RPMI8226 (cell line): ENCODE data around the gene PHLDB2.
A peak's percentile ranks its signal among the peaks of the same experiment; 100 is the strongest.

Experiments
- DNase-seq: peaks from one replicate; pipeline ENCODE4 v3.0.0-alpha.2; 2015

PHLDB2 gene

DNA sequence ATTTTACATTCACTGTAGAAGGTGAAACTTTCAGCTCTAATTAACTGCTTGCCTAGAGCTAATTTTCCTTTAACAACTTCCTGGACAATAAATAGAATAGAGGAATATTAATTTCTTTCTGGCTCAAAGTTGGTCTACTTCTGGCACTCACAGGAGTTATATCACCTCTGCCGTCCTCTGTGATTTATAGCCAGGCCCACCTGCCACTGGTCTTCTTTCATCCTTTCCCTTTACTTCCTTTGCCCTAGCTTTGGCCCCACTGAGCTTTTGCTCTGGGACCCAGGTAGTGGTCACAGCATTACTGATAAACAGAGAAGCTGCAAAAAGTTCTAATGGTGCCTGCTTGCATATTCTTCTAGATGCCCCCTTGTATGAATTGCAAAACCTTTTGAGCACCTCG, 70.4 kb downstream of the PHLDB2 start:
- DNase-seq, result no peak

DNA sequence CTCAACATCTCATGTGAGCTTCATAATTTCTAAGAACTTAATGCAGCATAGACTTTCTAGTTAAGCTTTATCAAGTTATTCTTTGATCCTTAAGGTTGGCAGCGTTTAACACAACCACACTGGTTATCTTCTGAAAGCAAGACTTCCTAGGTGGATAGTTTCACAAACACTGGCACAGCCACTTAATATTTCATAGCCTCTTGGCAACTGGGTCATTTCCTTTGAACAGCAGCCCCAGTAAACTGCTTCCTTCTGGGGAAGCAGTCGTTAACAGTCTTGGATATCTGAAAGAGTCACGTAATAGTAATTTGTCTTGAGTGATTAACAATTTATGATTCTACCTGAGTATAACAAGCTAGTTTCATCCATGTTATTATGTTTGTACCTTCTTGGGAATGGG, 73.9 kb downstream of the PHLDB2 start:
- DNase-seq, result no peak

DNA sequence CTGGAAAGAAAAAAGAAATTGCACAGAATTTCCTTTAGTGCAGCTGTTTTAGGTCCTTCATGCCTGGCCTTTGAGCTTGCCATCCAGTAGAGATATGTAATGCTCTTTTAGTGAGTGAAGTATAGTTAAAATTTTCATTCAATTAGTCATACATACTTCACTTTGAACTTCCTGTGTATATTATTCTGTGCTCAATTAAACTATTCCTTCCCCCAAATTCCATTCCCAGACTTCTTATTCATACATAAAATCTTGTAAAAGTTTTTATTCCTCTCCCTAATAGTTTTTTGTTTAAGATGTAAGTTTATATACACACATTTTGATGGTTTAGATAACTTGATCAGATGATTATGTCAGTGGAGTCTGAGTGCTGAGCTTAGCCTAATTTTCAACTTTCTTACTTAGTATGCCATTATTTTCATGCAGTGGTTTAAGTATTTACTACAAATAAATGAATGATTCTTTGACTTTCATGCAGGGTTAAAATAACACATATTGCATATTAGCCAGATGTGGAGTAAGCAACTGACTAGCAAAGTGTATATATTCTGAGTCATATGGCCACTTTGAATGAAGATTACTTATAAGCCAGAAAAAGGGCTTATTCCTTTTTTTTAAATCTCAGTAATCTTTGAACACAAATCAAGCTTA, 77.3 kb downstream of the PHLDB2 start:
- no peak for DNase-seq

DNA sequence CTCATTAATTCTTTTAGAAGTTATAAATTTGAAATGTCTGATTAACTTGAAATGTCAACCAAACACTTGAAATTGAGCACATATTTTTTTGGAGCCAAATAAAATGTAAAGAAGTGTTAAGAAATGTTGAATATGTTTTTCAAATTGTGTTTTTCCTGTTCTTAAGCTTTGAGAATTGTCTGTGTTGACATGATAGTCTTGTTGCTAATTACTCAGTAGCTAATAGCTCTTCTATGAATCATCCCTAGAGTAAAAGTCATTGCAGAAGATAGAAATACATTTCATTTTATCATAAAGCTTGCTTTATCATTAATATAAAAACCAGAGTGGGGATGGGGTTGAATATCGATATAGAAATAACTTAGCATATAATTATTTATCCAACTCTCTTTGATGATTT, 77.9 kb downstream of the PHLDB2 start:
- DNase-seq, result no peak

DNA sequence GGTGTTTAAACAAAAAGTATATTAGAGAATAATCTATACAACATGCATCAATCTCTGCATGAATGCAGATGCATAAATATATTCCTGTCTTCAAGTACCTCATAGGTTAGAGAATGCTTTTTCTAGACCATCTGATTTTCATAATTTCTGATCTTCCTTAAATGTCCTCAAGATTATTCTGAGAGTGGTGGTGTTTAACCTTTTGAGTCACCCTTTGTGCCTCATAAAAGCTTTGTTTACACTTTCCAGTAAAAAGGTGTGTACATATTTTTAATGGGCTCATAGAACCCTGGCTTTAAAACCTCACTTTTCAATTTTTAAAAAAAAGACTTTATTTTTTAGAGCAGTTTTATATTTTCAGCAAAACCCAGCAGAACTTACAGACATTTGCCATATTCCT, 78.8 kb downstream of the PHLDB2 start:
- no peak for DNase-seq

DNA sequence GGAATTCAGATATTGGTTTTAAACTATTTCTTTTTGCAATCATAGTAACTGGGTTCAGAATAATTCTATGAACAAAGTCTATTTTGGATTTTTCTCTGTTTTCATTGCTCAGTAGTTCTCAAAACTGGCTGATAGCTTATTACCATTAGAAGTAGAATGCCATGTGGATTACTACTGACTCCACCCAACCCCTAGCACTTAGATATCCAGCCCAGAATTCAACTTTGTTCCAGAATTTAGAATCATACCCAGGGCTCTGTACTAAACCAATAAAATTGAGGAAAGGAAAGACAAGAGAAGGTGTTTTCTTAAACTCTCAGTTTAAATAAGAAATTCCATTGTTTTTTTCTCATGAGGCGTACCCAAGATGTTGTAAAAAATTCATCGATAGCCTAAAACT, 80.8 kb downstream of the PHLDB2 start:
- DNase-seq, result no peak

DNA sequence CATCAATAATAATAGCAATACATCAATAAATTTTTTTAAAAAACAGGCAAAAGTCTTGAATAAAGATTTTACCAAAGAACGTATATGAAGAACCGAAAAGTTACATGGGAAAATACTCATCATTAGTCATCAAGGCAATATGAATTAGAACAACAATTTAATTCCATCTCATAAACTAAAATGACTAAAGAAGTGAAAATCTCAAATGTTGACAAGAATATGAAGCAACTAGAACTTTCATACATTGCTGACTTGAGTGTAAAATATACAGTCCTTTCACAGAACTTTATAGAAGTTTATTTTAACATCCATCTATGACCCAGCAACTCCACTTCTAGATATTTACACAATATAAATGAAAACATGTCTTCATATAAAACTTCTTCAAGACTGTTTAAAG, 84.5 kb downstream of the PHLDB2 start:
- no peak for DNase-seq

DNA sequence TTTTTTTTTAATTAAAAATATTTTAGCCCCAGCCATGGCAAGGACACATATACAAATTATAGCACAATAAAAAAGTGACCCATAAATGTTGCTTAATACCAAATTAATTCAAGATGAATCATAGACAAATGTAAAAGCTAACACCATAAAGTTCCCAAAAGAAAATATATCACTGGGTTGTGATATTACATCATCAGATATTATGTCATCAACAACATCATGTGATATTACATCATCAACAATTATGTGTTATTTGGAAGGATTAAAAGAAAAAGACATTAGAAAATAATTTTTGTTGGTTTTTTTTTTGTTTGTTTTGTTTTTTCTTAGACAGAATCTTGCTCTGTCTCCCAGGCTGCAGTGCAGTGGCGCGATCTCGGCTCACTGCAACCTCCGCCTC, 85.3 kb downstream of the PHLDB2 start:
- no peak for DNase-seq

DNA sequence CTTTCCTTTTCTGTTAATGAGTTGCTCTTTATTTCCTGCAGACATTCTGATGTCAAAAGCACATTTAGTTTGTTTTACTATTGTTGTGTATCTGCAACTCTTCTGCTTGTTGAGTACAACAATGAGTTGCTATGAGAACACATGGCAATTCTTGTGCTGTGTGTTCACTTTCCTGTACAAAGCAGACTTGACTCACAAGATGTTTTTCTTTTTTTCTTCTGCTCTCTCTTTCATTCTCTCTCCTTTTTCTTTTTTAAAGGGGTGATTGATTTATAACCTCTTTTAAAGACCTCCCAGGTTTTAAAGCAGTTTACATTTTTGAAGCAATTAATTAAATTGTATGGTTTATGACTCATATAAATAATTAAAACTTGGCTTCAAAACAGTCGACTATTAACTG, 88.2 kb downstream of the PHLDB2 start:
- DNase-seq, result no peak

DNA sequence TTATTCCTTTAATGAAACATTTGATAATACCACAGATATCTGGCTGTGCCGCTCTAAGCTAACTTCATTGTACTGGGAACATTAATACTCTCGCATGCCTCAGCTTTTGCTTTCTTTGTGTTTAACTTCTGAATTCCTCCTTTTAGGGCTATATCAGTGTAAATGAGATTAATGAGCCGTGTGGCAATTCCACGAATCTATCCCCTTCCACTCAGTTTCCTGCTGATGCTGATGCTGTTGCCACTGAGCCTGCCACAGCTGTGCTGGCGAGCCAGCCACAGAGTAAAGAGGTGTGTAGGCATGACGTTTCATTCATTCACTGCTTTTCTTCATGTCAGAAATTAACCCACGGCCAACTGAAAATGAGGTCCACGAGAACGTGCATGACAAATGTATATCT, 89.7 kb downstream of the PHLDB2 start:
- DNase-seq, result no peak

DNA sequence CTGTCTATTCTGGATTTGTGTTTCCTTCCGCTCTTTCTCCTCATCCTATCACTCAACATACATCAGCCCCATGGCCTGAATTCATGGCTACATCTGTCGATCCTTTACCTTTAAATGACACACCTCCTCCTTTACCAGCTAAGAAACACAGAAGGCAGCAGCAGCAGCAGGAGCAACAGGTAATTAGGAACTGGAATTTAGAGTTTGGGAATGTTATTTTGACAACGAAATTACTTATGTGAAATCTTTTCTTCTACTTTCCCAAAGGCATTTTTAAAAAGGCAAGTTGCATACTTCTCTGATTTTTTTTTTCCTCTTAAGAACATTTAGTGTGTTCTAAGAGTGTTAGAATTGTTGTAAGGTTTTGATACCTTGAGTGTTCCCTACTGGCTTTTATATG, 90.6 kb downstream of the PHLDB2 start:
- no peak for DNase-seq

DNA sequence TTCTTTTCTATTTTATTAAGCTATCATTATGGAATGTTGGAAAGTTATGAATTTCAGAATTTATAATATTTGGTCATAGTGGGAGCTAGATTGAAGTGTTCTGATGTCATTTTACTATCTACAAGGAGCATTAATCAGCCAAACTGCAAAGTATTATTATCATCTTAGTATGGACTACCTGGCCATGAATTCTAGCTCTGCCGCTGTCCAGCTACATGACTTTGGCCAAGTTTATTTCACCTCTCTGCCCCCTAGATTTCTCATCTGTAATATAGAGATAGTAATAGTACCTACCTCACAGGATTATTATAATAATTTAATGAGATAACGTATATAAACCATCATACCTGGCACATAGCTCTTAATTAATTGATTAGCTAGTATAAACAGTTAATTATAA, 92.0 kb downstream of the PHLDB2 start:
- DNase-seq, result no peak

DNA sequence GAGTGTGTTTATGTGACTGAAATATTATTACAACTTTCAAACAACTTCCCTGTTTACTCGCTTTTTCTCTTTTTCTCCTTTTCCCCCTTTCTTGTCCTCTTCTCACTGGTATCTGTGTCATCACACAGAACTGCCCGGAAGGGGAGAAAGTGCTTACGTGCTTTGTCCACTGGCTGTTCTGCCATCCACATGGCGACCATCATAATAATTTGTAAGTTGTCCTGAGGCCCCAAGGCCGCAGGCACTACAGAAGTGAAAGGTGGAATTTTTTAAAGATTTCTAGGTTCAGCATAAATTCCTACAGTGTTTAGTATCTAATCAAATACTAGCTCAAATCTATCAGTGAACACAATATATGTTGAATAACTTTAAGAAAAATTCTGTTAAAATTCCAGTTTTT, 93.0 kb downstream of the PHLDB2 start:
- DNase-seq, result no peak

DNA sequence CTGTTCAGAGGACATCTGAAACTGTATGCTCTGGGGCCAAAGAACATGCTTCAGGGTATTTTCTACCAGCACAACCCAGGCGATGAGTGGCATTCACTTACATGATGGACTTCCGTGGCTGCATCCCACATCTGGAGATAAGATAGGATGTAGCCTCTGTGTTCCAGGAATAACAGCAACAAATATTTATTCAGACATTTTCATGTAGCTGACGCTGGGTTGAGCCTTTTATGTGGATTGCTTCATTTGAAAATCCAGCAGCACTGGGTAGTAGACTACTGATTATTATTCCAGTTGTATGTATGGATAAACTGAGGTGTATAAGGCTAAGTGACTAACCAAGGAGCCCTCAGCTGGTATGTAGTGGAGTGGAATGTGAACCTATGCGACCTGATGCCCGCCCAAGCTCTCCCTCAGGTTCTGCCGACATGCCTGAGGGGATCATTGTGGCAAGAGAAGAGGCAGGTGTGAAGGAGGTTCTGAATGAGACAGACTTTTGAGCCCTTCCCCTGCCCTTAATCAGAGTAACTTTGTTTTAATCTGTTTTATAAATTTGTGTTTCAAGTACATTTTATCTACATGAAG, 93.9 kb downstream of the PHLDB2 start:
- DNase-seq, result no peak

DNA sequence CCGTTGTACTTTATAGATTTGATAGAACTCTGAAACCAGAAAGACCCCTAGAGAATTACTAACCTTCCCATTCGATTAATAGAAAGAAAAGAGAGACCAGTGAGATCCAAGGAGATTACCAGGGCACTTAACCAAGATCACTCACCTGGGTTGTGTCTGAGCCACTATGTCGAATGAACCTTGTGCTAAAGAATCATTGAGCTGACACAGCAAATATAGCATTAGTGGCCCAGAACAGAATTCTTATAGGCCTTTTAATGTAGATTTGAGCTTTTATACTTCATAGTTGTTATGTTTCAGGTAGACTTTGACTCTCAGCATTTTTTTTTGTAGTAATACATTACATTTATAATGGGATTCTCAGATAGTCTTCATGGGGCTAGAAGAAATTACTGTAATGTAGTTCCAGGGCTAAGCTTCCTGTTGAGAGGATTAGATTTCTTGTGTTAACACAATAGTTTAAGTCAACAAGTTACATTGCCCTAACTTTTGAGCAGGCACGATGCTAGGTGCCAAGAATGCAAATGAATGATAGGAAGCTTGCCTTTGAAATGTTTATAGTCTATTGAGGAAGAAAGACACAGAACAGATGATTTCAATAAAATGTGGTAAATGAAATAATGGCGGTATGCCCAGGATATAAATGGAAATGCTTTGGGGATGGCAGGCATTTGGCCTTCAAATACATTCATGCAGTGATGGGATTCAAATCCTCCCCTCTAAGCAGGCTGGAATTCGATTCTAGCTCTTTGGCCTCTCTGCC, 95.3 kb downstream of the PHLDB2 start:
- no peak for DNase-seq

DNA sequence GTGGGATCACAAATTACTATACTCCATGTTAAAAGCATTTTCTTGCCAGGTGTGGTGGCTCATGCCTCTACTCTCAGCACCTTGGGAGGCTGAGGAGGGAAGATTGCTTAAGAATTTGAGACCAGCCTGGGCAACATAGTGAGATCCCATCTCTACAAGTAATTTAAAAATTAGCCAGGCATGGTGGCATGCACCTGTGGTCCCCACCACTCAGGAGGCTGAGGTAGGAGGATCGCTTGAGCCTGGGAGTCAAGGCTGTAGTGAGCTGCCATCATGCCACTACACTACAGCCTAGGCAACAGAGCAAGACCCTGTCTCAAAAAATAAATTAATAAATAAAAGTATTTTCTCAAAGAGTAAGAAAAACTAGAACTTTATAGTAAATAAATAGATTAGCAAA, 96.8 kb downstream of the PHLDB2 start:
- DNase-seq, result no peak

DNA sequence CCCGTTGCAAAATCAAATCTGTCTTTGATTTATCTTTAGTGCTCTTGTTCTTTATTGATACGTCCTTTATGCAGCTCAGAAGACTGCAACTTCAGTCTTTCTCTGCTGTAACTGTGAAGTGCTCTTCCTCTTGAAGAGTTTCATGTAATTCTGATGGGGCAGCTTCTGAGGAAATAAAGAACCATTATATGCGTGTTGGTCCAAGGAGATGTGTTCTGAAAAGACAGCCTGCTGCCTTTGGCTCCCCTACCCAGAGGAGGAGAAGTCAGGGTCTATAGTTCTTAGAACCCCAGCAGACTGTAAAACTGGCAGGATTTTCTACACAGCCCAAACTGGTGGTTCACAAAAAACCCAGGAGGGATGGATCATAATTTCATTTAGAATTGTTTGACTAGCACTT, 97.4 kb downstream of the PHLDB2 start:
- no peak for DNase-seq

DNA sequence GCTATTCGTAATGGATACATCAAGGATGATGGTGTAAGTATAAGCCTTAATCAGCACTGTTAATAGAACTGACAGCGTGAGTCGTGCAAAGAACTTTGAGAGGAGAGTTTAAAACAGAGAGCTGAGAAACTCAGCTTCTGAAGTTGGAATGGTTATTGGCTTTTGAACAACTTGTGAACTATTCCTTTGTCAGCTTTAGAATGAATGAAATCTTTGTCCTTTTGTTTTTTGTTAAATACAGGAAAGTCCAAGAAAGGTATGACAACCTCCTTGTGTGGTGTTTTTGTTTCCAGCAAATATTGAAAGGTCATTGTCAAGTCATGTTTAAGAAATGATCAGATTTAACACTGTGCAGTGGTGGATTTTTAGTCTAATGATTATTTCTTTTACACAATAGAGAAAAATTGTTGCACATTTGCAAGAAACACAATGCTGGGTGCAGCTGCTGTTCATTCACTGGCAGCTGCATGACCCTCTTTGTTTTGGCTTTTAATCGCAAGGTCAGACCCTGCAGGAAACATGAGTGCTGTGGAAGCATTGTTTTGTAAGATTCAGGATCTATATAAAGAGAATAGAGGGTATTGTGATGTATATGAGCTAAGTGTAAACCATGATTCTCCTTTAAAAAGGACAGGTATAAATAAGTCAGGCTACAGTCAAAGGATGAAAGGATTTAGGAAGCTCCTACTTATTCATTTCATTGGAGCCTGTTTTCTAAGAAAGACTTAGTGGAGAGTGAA, 98.1 kb downstream of the PHLDB2 start:
- DNase-seq, result no peak

DNA sequence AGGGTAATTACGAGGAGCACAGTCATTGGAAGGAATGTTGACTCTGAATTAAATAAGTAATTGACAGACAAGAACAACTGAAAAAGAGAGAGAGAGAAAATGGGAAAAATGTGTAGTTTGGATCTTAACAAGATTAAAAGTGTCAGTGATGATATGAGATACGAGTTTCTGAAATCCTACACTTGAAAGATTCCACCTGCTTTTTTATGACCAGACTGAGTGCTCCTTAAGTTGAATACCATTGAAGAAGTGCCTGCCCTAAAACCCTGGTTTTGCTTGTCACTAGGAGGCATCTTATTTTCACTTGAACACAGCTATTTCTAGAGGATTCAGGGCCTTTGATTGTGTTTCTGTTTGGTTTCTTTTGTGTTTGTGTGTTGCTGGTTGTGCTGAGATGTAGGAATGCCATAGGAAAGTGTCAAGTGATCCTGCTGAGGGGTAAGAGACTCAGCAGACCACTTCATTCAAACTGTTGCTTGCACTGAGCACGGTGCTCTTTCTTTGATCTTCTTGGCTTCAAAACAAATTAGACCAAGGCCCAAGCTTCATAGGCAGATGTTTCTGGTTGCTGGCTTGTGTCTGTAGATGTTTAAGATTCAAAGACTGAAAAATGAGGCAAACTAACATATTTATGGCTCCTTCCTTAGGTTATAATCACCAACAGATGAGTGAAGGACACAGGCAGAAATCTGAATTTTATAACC, 102.5 kb downstream of the PHLDB2 start:
- DNase-seq, result no peak

DNA sequence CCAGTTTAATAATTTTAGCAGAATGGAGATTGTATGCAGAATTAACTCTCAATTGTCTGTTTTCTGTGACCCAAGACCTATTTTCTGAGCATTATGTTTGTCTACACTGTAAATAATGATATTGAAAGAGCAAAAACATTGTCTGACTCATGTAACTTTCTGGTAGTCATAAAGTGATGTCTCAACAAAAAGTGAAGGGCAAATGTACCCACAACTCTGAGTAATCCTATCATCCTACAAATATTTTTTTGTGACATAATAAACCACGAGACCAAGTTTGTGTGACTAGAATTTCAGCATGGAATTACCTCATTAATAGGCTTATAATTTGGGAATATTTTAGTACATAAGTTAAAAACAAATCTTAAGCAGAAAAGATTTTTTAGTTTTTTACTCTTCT, 104.4 kb downstream of the PHLDB2 start:
- no peak for DNase-seq

DNA sequence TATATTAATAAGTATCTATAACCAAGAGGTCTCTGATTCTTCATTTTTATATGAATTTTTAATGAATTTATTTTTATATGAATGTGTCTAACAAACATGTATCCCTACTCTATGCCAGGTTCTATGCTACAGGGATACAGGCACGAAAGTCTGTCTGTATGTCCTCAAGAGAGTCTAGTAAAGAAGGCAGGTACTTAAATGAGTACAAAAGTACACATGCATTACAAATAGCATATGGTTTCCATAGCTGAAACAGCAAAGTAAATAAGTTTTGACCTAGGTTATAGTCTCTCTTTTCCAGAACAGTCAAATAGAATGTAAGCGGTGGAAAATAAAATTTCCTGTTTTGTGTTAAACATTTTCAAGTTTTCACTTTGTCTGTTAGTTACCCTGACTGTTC, 106.4 kb downstream of the PHLDB2 start:
- DNase-seq, result no peak

DNA sequence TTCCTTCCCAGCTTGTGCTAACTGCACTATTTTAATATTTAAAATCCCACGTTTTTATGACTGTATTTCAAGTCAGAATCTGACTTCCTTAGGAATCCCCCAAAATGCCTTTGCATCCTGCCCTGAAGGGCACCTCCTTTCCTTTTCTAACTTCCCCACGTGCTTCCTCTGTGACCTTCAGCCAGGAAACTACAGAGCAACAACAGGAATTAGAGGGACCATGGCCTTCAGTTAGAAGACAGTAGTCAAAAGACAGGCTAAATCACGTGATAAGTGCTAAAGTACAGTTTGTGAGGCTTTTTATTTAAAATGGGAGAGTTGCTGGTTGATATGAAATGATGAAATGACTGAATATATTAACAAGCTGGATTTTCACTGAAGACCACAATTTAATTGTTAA, 108.0 kb downstream of the PHLDB2 start:
- no peak for DNase-seq

DNA sequence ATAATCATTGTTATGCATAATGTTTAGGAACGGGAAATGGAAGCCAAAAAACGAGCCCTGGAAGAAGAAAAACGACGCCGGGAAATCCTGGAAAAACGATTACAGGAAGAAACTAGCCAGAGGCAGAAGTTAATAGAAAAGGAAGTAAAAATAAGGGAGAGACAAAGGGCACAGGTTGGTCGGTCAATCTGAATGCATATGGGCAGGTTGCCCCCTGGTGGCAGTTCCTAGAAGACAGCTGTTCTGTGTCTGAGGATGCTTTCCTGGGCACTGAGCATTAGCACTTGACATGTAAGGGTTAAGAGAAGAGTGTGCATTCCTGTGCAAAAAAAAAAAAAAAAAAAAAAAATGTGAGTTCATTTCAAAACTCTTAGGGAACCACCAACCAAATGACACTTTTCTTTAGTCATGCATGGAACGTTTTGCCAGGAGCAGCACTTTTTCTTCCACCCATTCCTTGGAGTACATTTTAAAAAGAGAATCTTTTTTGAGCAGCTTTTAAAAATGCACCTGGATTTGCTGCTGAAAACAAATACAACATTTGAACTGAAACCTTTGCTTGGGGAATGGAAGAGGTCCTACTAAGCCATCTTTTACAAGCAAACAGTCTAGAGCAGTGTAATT, 108.7 kb downstream of the PHLDB2 start:
- peak; percentile 81 for DNase-seq
